Hepatocyte (in vitro differentiated cells): ENCODE measurements around the gene TRIM6. TPM values are rescaled to one million over a fixed set of nuclear protein-coding genes. Genes with fewer than 3 reads are reported as not detected.

Experiments
- DNase-seq: peaks from one replicate; pipeline ENCODE4 v3.0.0-alpha.2; 2016; ENCODE audit warnings: low spot score
- H2AFZ ChIP-seq: fragments of 200-600 bp; sonication (generic); 2 replicates; pipeline ENCODE4 v1.6.0; 2016; ENCODE audit warnings: antibody characterized with exemption, mild to moderate bottlenecking
- H3K27ac ChIP-seq: fragments of 200-600 bp; sonication (generic); 2 replicates; pipeline ENCODE4 v1.5.1; 2016; ENCODE audit warnings: mild to moderate bottlenecking
- H3K27me3 ChIP-seq: fragments of 200-600 bp; sonication (generic); 2 replicates; pipeline ENCODE4 v1.6.1; 2016
- H3K36me3 ChIP-seq: fragments of 200-600 bp; sonication (generic); replicated peaks from 2 replicates; pipeline ENCODE4 v1.5.1; 2016; ENCODE audit warnings: low read depth; ENCODE audit not compliant: insufficient read depth
- H3K4me1 ChIP-seq: fragments of 200-600 bp; sonication (generic); 2 replicates; pipeline ENCODE4 v1.5.1; 2016; ENCODE audit warnings: mild to moderate bottlenecking, moderate library complexity; ENCODE audit not compliant: insufficient read depth
- H3K4me2 ChIP-seq: fragments of 200-600 bp; sonication (generic); 2 replicates; pipeline ENCODE4 v1.6.0; 2016
- H3K4me3 ChIP-seq: fragments of 200-600 bp; sonication (generic); 2 replicates; pipeline ENCODE4 v1.5.1; 2016; ENCODE audit warnings: mild to moderate bottlenecking
- H3K79me2 ChIP-seq: fragments of 200-600 bp; sonication (generic); 2 replicates; pipeline ENCODE4 v1.6.0; 2017; ENCODE audit warnings: mild to moderate bottlenecking
- H3K9me2 ChIP-seq: fragments of 200-600 bp; sonication (generic); replicated peaks from 2 replicates; pipeline ENCODE4 v1.6.0; 2017; ENCODE audit warnings: mild to moderate bottlenecking; ENCODE audit not compliant: insufficient read depth
- H3K9me3 ChIP-seq: fragments of 200-600 bp; sonication (generic); 2 replicates; pipeline ENCODE4 v1.5.1; 2016; ENCODE audit warnings: low read depth, mild to moderate bottlenecking
- H4K20me1 ChIP-seq: fragments of 200-600 bp; sonication (generic); 2 replicates; pipeline ENCODE4 v1.6.0; 2016; ENCODE audit warnings: mild to moderate bottlenecking; ENCODE audit not compliant: insufficient read depth, poor library complexity, severe bottlenecking
- EZH2 ChIP-seq: fragments of 200-600 bp; sonication (generic); IDR thresholded peaks from 2 replicates; pipeline ENCODE4 v1.6.1; 2016; ENCODE audit warnings: antibody characterized with exemption, mild to moderate bottlenecking, borderline replicate concordance
- EZH2phosphoT487 ChIP-seq: fragments of 200-600 bp; sonication (generic); IDR thresholded peaks from one replicate; pipeline ENCODE4 v1.6.1; 2018; ENCODE audit warnings: antibody characterized with exemption, mild to moderate bottlenecking, low read depth, moderate library complexity; ENCODE audit not compliant: unreplicated experiment, severe bottlenecking
- WGBS: methylation state at CpG from one replicate; pipeline ENCODE4 v1.1.6; 2016; ENCODE audit warnings: low lambda C conversion rate; ENCODE audit errors: missing lambda C conversion rate; 5-methylcytosine and 5-hydroxymethylcytosine counted together
- polyA plus RNA-seq: library from polyadenylated mRNA; unstranded; fragments of >200 nt; fragmentation: Nextera tagmentation; extraction: Ambion mirVana; gene quantifications from 2 replicates; pipeline ENCODE4 v1.2.1, GENCODE V29; 2016
- total RNA-seq: library from RNA; depleted of rRNA; stranded (reverse); fragments of >200 nt; gene quantifications from 2 replicates; pipeline ENCODE4 v1.2.3, GENCODE V29; 2014
- TF ChIP-seq, protein P1 (sequence below): fragments of 200-600 bp; sonication (generic); IDR thresholded peaks from 2 replicates; pipeline ENCODE4 v1.5.1; 2016; ENCODE audit warnings: antibody characterized with exemption, mild to moderate bottlenecking; ENCODE audit not compliant: poor library complexity

The TRIM6 gene, protein sequence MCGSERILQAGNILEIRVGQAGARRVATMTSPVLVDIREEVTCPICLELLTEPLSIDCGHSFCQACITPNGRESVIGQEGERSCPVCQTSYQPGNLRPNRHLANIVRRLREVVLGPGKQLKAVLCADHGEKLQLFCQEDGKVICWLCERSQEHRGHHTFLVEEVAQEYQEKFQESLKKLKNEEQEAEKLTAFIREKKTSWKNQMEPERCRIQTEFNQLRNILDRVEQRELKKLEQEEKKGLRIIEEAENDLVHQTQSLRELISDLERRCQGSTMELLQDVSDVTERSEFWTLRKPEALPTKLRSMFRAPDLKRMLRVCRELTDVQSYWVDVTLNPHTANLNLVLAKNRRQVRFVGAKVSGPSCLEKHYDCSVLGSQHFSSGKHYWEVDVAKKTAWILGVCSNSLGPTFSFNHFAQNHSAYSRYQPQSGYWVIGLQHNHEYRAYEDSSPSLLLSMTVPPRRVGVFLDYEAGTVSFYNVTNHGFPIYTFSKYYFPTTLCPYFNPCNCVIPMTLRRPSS
- 6.6 and 10.7 TPM in 2 replicates for total RNA-seq
- polyA plus RNA-seq, result 4.3 and 8.0 TPM in 2 replicates

- DNase-seq, result peak; percentile 80
- peak within 1 kb of the TSS; percentile 82 for H2AFZ ChIP-seq
- no peaks in the 10 kb centered on the region for H3K9me3 ChIP-seq
- WGBS, result 9% methylated on average over 20 of the region's 20 CpGs
- TF ChIP-seq EZH2, result no peak
- no peaks in the 10 kb centered on the region for H3K36me3 ChIP-seq
- H3K27ac ChIP-seq, result peak within 1 kb of the TSS; percentile 66
- peak within 1 kb of the TSS; percentile 83 for H3K4me2 ChIP-seq
- H3K9me2 ChIP-seq, result no peaks in the 10 kb centered on the region
- H4K20me1 ChIP-seq, result no peaks in the 10 kb centered on the region
- no peaks in the 10 kb centered on the region for H3K27me3 ChIP-seq
- peaks cover 5% of the 10 kb centered on the region for H3K79me2 ChIP-seq
- H3K4me3 ChIP-seq, result peak within 1 kb of the TSS; percentile 48
- no peaks in the 10 kb centered on the region for H3K4me1 ChIP-seq
Observed at GRCh38 chr11:5596607-5597201, at the start of gene TRIM6. Gene TRIM6 (plus strand): TSS chr11:5596637. CDS start chr11:5596898, 261 bp downstream.

DNA sequence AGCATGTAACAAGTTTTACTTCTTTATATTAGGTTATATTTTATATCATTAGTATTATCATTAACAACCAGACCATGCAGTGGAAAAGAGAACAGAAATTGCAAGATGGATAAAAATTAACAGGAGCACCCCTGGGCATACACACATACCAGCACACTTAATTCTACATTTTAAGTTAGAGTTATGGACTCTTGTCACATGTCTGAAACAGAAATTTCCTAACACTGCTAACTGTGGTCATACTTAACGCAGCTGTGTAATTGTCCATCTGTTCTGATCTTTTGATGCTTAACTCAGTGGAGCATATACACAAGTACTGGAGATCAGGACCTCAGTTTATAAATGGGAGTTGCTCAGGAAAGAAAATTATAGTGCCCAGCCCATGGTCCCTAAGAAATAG, 48.5 kb upstream of the TRIM6 start:
- Histone ChIP-seq H2AFZ (no peak overlapping the region), H3K9me3 (no peaks in the 10 kb centered on the region), H4K20me1 (no peaks in the 10 kb centered on the region), H3K36me3 (no peaks in the 10 kb centered on the region), H3K9me2 (no peaks in the 10 kb centered on the region), H3K27ac (no peak overlapping the region), H3K27me3 (no peaks in the 10 kb centered on the region), H3K79me2 (no peaks in the 10 kb centered on the region), H3K4me1 (no peaks in the 10 kb centered on the region), H3K4me2 (no peak overlapping the region), H3K4me3 (no peak overlapping the region)
- TF ChIP-seq EZH2phosphoT487 (no peak), EZH2 (no peak)
- TF ChIP-seq, protein P1, sequence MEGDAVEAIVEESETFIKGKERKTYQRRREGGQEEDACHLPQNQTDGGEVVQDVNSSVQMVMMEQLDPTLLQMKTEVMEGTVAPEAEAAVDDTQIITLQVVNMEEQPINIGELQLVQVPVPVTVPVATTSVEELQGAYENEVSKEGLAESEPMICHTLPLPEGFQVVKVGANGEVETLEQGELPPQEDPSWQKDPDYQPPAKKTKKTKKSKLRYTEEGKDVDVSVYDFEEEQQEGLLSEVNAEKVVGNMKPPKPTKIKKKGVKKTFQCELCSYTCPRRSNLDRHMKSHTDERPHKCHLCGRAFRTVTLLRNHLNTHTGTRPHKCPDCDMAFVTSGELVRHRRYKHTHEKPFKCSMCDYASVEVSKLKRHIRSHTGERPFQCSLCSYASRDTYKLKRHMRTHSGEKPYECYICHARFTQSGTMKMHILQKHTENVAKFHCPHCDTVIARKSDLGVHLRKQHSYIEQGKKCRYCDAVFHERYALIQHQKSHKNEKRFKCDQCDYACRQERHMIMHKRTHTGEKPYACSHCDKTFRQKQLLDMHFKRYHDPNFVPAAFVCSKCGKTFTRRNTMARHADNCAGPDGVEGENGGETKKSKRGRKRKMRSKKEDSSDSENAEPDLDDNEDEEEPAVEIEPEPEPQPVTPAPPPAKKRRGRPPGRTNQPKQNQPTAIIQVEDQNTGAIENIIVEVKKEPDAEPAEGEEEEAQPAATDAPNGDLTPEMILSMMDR, result no peak
- 93% methylated on average over 1 of the region's 1 CpG for WGBS
- no peak for DNase-seq

DNA sequence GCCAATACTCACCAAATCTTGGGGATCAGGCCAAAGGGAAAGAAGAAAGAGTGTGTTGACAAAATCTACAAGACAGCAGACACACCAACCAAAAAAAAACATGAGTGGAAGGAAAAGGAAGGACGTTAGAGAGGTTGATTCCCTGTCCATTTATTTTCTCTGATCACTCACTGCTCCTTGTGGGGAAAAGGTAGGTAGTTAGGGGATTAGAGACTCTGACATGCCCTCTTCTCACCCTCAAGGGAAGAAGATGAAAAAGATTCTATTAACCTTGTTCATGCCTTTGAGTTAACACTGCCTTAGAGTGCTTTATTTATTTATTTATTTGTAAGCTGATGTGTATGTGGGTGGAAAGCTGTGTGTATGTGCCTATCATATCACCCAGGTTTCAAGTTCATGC, 48.0 kb upstream of the TRIM6 start, which contains the start of gene OR52H1:
Gene OR52H1 (minus strand): TSS at position 101 of the 400 bp plus-strand sequence. CDS start 3,035 bp downstream, outside the sequence.
- no peak for DNase-seq
- no peak within 1 kb of the TSS for H2AFZ ChIP-seq
- no peak within 1 kb of the TSS for H3K4me2 ChIP-seq
- 59% methylated on average over 1 of the region's 1 CpG for WGBS
- no peaks in the 10 kb centered on the region for H3K79me2 ChIP-seq
- no peaks in the 10 kb centered on the region for H3K9me2 ChIP-seq
- H3K4me3 ChIP-seq, result no peak within 1 kb of the TSS
- no peaks in the 10 kb centered on the region for H3K9me3 ChIP-seq
- H3K27ac ChIP-seq, result no peak within 1 kb of the TSS
- no peaks in the 10 kb centered on the region for H3K27me3 ChIP-seq
- H4K20me1 ChIP-seq, result no peaks in the 10 kb centered on the region
- H3K4me1 ChIP-seq, result no peaks in the 10 kb centered on the region
- no peaks in the 10 kb centered on the region for H3K36me3 ChIP-seq
- TF ChIP-seq, protein P1, result no peak
- TF ChIP-seq EZH2 (no peak), EZH2phosphoT487 (no peak)
